ENCODE measurements around the gene FAM174C. TPM values are rescaled to one million over a fixed set of nuclear protein-coding genes. Genes with fewer than 3 reads are reported as not detected.

FAM174C gene
- polyA plus RNA-seq, 1 donor (not counting 4 experiments of a cell fraction or from before 2014, with no cell fraction given), result 18.5 TPM

DNA sequence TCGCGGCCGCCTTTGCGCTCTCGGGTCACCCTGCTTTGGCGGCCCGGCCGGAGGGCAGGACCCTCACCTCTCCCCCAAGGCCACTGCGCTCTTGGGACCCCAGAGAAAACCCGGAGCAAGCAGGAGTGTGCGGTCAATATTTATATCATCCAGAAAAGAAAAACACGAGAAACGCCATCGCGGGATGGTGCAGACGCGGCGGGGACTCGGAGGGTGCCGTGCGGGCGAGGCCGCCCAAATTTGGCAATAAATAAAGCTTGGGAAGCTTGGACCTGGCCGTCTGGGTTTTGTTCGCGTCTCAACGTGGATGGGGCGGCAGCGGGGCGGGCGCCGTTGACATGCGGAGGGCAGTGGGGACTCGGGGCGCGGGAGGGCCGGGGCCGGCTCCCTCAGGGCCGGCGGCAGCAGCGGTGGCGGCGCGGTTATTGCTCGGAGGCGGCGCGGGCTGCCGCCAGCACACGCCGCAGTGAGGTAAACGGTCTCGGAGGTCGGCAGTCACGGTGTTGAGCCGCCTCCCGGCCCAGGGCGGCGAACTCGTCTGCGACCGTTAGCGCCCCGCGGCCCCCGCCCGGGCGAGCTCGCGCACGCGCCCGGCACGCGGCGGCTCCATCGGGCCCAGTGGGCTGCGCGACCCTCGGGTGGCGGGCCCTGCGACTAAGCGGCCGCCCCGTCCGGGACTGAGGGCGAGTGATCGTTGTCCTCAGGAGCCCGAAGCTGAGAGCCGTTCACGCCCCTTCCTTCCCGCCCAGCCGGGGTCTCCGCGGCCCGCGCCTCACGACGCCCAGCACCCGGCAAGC, 47.0 kb upstream of the FAM174C start:
- Histone ChIP-seq H3K36me3 (ENCODE audit: control insufficient read depth in 2 of 2, extremely low read depth in 1 of 2, insufficient read depth in 2 of 2, low read length in 2 of 2) (peaks cover 5 to 14% of the 10 kb centered on the region in 2 experiments), H3K4me1 (ENCODE audit: control insufficient read depth, extremely low read depth, insufficient read depth, low read length) (peaks cover 14% of the 10 kb centered on the region), H3K4me2 (ENCODE audit: control insufficient read depth, extremely low read depth, insufficient read depth, low read depth, low read length) (no peak overlapping the region), H2AFZ (ENCODE audit: control insufficient read depth, low read length) (no peak overlapping the region), H3K27ac (ENCODE audit: control insufficient read depth, insufficient read depth, low read length) (no peak overlapping the region), H3K9ac (ENCODE audit: control insufficient read depth, extremely low read depth, insufficient read depth, low read length) (no peak overlapping the region), H3K27me3 (ENCODE audit: control insufficient read depth, extremely low read depth, insufficient read depth, low read length) (no peaks in the 10 kb centered on the region), H3K79me2 (ENCODE audit: control insufficient read depth, insufficient read depth, low read length) (no peaks in the 10 kb centered on the region), H3K4me3 (ENCODE audit: control insufficient read depth in 2 of 3, extremely low read depth in 1 of 3, insufficient read depth in 2 of 3, low read depth in 1 of 3, low read length in 3 of 3) (no peak overlapping the region), H3K9me3 (ENCODE audit: control insufficient read depth, low read depth, low read length) (no peaks in the 10 kb centered on the region), H3K9me1 (ENCODE audit: control insufficient read depth, extremely low read depth, insufficient read depth, low read length) (no peaks in the 10 kb centered on the region), H4K20me1 (ENCODE audit: control insufficient read depth, extremely low read depth, insufficient read depth, low read length) (peaks cover 2% of the 10 kb centered on the region)
- dilution Hi-C loops (cut with MboI; ENCODE audit: extremely low pct_ligation_motif_present, low sequenced_read_pairs), result no loop called here
- FAIRE-seq (no peak), DNase-seq (ENCODE audit: low read depth, low spot score) (no peak)
- TF ChIP-seq, protein P1, sequence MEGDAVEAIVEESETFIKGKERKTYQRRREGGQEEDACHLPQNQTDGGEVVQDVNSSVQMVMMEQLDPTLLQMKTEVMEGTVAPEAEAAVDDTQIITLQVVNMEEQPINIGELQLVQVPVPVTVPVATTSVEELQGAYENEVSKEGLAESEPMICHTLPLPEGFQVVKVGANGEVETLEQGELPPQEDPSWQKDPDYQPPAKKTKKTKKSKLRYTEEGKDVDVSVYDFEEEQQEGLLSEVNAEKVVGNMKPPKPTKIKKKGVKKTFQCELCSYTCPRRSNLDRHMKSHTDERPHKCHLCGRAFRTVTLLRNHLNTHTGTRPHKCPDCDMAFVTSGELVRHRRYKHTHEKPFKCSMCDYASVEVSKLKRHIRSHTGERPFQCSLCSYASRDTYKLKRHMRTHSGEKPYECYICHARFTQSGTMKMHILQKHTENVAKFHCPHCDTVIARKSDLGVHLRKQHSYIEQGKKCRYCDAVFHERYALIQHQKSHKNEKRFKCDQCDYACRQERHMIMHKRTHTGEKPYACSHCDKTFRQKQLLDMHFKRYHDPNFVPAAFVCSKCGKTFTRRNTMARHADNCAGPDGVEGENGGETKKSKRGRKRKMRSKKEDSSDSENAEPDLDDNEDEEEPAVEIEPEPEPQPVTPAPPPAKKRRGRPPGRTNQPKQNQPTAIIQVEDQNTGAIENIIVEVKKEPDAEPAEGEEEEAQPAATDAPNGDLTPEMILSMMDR (optimal IDR thresholded peaks at IDR 0.05 in 1 of 3, IDR thresholded peaks at IDR 0.05 in 1 of 3, conservative IDR thresholded peaks at IDR 0.05 in 1 of 3; ENCODE audit: extremely low read depth in 1 of 3, insufficient read depth in 2 of 3, low read length in 3 of 3), result no peak
- no peak for TF ChIP-seq EZH2 (IDR thresholded peaks at IDR 0.05; ENCODE audit: low read length)

DNA sequence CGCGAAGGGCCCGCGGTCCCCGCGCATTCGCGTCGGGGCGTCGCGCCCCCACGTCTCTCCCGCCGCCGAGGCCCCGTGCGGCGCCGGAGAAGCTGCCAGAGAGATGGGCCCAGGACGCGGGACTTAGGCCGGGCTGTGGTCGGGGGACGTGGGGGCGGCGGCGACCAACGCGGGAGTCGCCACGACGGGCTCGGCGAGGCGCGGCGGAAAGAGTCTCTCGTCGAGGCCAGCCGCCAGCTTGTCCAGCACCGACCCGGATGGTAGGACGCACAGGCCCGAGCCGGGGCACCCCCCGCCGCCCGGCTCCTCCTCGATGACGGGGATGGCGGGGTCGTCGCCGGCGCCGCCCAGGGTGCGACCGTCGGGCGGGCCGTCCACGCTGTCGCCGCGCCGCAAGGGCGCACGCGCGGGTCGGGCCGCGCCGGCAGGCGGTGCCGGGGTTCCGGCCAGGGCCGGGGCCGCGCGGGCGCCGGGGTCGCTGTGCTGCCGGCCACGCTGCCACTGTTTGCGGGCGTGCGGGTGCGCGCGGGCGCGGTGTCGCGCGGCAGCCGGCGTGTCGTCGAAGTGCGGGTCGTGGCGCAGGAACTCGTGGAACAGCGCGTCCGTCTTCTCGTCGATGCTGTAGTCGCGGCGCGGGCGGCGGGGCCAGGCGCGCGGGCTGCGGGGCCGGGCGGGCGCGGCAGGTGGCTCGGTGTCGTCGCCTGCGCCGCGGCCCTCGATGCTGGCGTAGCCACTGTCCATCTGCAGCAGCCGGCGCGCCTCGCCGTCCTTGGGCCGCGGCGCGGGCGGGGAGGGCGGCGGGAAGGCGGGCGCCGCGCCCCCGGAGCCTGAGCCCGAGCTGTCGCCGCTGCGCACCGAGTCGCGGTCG, 46.0 kb upstream of the FAM174C start:
- Histone ChIP-seq H3K79me2 (ENCODE audit: control insufficient read depth, insufficient read depth, low read length) (no peaks in the 10 kb centered on the region), H3K4me3 (ENCODE audit: control insufficient read depth in 2 of 3, extremely low read depth in 1 of 3, insufficient read depth in 2 of 3, low read depth in 1 of 3, low read length in 3 of 3) (no peak overlapping the region), H3K36me3 (ENCODE audit: control insufficient read depth in 2 of 2, extremely low read depth in 1 of 2, insufficient read depth in 2 of 2, low read length in 2 of 2) (peaks cover 9 to 19% of the 10 kb centered on the region in 2 experiments), H3K9me3 (ENCODE audit: control insufficient read depth, low read depth, low read length) (no peaks in the 10 kb centered on the region), H4K20me1 (ENCODE audit: control insufficient read depth, extremely low read depth, insufficient read depth, low read length) (peaks cover 2% of the 10 kb centered on the region), H3K27me3 (ENCODE audit: control insufficient read depth, extremely low read depth, insufficient read depth, low read length) (no peaks in the 10 kb centered on the region), H3K9ac (ENCODE audit: control insufficient read depth, extremely low read depth, insufficient read depth, low read length) (no peak overlapping the region), H3K27ac (ENCODE audit: control insufficient read depth, insufficient read depth, low read length) (no peak overlapping the region), H2AFZ (ENCODE audit: control insufficient read depth, low read length) (no peak overlapping the region), H3K9me1 (ENCODE audit: control insufficient read depth, extremely low read depth, insufficient read depth, low read length) (no peaks in the 10 kb centered on the region), H3K4me2 (ENCODE audit: control insufficient read depth, extremely low read depth, insufficient read depth, low read depth, low read length) (no peak overlapping the region), H3K4me1 (ENCODE audit: control insufficient read depth, extremely low read depth, insufficient read depth, low read length) (peaks cover 15% of the 10 kb centered on the region)
- no peak for FAIRE-seq
- no peak for DNase-seq (ENCODE audit: low read depth, low spot score)
- TF ChIP-seq EZH2 (IDR thresholded peaks at IDR 0.05; ENCODE audit: low read length), result no peak
- TF ChIP-seq, protein P1 (optimal IDR thresholded peaks at IDR 0.05 in 1 of 3, IDR thresholded peaks at IDR 0.05 in 1 of 3, conservative IDR thresholded peaks at IDR 0.05 in 1 of 3; ENCODE audit: extremely low read depth in 1 of 3, insufficient read depth in 2 of 3, low read length in 3 of 3), result no peak
- dilution Hi-C loops (cut with MboI; ENCODE audit: extremely low pct_ligation_motif_present, low sequenced_read_pairs), result no loop called here

Measured in keratinocyte (primary cell).